Astrocyte (in vitro differentiated cells and primary cell): ENCODE measurements around the gene EME1. TPM values are rescaled to one million over a fixed set of nuclear protein-coding genes. Genes with fewer than 3 reads are reported as not detected.
A peak's percentile ranks its signal among the peaks of the same experiment; 100 is the strongest.

Source experiments
- DNase-seq: peaks from one replicate; pipeline ENCODE4 v3.0.0-alpha.2; 2010; ENCODE audit warnings: low read depth
- FAIRE-seq: peaks from 2 replicates; lab custom pipeline; 2011; peaks lifted over from hg19 to GRCh38; lab: Jason Lieb, UNC
- H2AFZ ChIP-seq: 2 replicates; pipeline ENCODE4 v1.6.0; 2012; ENCODE audit warnings: low read depth, low read length, inconsistent platforms
- H3K27ac ChIP-seq: 2 replicates; pipeline ENCODE4 v1.5.1; 2011; ENCODE audit warnings: low read depth, low read length, inconsistent platforms
- H3K27me3 ChIP-seq: 2 replicates; pipeline ENCODE4 v1.6.0; 2011; ENCODE audit warnings: low read length, inconsistent platforms; ENCODE audit not compliant: insufficient read depth
- H3K36me3 ChIP-seq: 2 replicates; pipeline ENCODE4 v1.5.1; 2011; ENCODE audit warnings: low read length, inconsistent platforms; ENCODE audit not compliant: insufficient read depth
- H3K4me1 ChIP-seq: 2 replicates; pipeline ENCODE4 v1.5.1; 2011; ENCODE audit warnings: low read length, inconsistent platforms; ENCODE audit not compliant: insufficient read depth
- H3K4me2 ChIP-seq: 2 replicates; pipeline ENCODE4 v1.6.0; 2012; ENCODE audit warnings: low read length, inconsistent platforms
- H3K4me3 ChIP-seq: 2 replicates; pipeline ENCODE4 v1.5.1; 2011; ENCODE audit warnings: low read depth, mild to moderate bottlenecking, low read length, inconsistent platforms; ENCODE audit not compliant: insufficient read depth
- H3K79me2 ChIP-seq: 2 replicates; pipeline ENCODE4 v1.6.0; 2012; ENCODE audit warnings: mild to moderate bottlenecking, low read length, inconsistent platforms; ENCODE audit not compliant: insufficient read depth
- H3K9ac ChIP-seq: 2 replicates; pipeline ENCODE4 v1.6.0; 2012; ENCODE audit warnings: mild to moderate bottlenecking, low read length, inconsistent platforms
- H3K9me3 ChIP-seq: 2 replicates; pipeline ENCODE4 v1.5.1; 2012; ENCODE audit warnings: low read depth, mild to moderate bottlenecking, low read length, inconsistent platforms; ENCODE audit not compliant: insufficient read depth
- H4K20me1 ChIP-seq: 2 replicates; pipeline ENCODE4 v1.6.0; 2012; ENCODE audit warnings: low read length, inconsistent platforms; ENCODE audit not compliant: insufficient read depth
- H3K27ac Mint-ChIP-seq: one replicate; pipeline ENCODE4 v1.8.0; 2021; ENCODE audit warnings: mild to moderate bottlenecking, mixed read lengths; ENCODE audit not compliant: unreplicated experiment
- H3K27me3 Mint-ChIP-seq: one replicate; pipeline ENCODE4 v1.8.0; 2021; ENCODE audit warnings: low read depth, mixed read lengths; ENCODE audit not compliant: unreplicated experiment
- H3K36me3 Mint-ChIP-seq: one replicate; pipeline ENCODE4 v1.8.0; 2021; ENCODE audit warnings: low read depth, mixed read lengths; ENCODE audit not compliant: unreplicated experiment
- H3K4me1 Mint-ChIP-seq: one replicate; pipeline ENCODE4 v1.8.0; 2021; ENCODE audit warnings: low read depth, mixed read lengths; ENCODE audit not compliant: unreplicated experiment
- H3K4me3 Mint-ChIP-seq: one replicate; pipeline ENCODE4 v1.8.0; 2021; ENCODE audit warnings: mild to moderate bottlenecking, moderate library complexity, mixed read lengths; ENCODE audit not compliant: unreplicated experiment
- H3K9me3 Mint-ChIP-seq: one replicate; pipeline ENCODE4 v1.8.0; 2021; ENCODE audit warnings: mild to moderate bottlenecking, mixed read lengths; ENCODE audit not compliant: unreplicated experiment
- EZH2 ChIP-seq: IDR thresholded peaks from 2 replicates; pipeline ENCODE4 v1.6.1; 2012; ENCODE audit warnings: mild to moderate bottlenecking, low read length, inconsistent platforms; ENCODE audit not compliant: insufficient read depth
- total RNA-seq: library from RNA; stranded (reverse); gene quantifications from 2 replicates; pipeline ENCODE4 v1.2.1, GENCODE V29; 2021
- TF ChIP-seq, protein P1 (sequence below): IDR thresholded peaks from 2 replicates; pipeline ENCODE4 v1.5.1; 2011; ENCODE audit warnings: low read depth, mild to moderate bottlenecking, inconsistent platforms, low read length, moderate library complexity; ENCODE audit not compliant: insufficient read depth

The EME1 gene
- total RNA-seq, 1 donor from 2014 or later, result 3.1 TPM

DNA sequence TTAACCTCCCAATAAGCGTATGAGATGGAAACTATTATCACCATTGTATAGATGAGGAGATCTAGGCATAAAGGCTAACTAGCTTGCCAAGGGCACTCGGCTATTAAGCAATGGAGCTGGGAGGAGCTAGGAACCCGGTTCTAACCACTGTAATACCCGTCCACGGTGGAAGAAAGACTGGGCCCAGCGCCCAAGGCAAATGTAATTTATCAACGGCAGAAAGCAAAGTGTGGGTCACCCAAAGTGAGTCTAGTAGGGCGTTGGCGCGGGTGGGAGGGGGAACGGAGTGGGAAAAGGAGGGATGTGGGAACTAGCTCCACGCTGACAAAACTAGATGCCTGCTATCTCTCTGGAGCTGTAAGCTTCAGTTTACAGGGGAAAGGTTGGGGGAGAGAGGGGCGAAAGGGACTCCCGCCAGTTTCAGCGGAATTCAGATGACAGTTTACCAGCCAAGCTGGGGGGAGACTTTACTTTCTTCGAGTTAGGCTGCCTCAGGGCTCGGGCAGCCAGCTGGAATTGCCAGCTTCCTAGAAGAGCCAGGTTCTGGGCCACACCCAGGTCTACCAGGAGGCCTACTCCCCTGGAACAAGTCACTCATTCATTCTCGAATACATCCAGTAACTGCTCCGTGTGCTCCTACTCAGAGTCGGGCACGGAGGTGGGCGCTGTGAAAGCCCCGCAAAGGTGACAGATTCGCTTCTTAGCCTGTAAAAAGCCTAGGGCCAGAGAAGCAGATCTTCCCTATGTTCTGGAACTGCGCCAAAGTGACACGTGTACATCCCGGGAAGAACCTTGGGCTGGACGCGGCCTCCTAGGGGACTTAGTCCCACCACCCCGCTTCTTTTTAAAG lies 23.5 kb downstream of the EME1 start:
- H3K27me3 ChIP-seq, result no peaks in the 10 kb centered on the region
- H4K20me1 ChIP-seq, result peaks cover 55% of the 10 kb centered on the region
- H3K36me3 ChIP-seq, result peaks cover 33% of the 10 kb centered on the region
- H3K27ac ChIP-seq, result peak overlapping the region; percentile 97
- peak overlapping the region; percentile 99 for H3K4me3 ChIP-seq
- H3K9me3 ChIP-seq, result no peaks in the 10 kb centered on the region
- Mint-ChIP-seq H3K9me3 (no peaks in the 10 kb centered on the region), H3K4me3 (peak overlapping the region; percentile 99), H3K4me1 (peaks cover 10% of the 10 kb centered on the region), H3K36me3 (peaks cover 12% of the 10 kb centered on the region), H3K27me3 (no peaks in the 10 kb centered on the region), H3K27ac (peak overlapping the region; percentile 92)
- peak; percentile 56 for DNase-seq
- peaks cover 59% of the 10 kb centered on the region for H3K79me2 ChIP-seq
- peak overlapping the region; percentile 99 for H3K9ac ChIP-seq
- TF ChIP-seq, protein P1, sequence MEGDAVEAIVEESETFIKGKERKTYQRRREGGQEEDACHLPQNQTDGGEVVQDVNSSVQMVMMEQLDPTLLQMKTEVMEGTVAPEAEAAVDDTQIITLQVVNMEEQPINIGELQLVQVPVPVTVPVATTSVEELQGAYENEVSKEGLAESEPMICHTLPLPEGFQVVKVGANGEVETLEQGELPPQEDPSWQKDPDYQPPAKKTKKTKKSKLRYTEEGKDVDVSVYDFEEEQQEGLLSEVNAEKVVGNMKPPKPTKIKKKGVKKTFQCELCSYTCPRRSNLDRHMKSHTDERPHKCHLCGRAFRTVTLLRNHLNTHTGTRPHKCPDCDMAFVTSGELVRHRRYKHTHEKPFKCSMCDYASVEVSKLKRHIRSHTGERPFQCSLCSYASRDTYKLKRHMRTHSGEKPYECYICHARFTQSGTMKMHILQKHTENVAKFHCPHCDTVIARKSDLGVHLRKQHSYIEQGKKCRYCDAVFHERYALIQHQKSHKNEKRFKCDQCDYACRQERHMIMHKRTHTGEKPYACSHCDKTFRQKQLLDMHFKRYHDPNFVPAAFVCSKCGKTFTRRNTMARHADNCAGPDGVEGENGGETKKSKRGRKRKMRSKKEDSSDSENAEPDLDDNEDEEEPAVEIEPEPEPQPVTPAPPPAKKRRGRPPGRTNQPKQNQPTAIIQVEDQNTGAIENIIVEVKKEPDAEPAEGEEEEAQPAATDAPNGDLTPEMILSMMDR, result no peak
- no peak for TF ChIP-seq EZH2
- H3K4me1 ChIP-seq, result peaks cover 18% of the 10 kb centered on the region
- no peak for FAIRE-seq
- no peak overlapping the region for H2AFZ ChIP-seq
- peak overlapping the region; percentile 98 for H3K4me2 ChIP-seq

DNA sequence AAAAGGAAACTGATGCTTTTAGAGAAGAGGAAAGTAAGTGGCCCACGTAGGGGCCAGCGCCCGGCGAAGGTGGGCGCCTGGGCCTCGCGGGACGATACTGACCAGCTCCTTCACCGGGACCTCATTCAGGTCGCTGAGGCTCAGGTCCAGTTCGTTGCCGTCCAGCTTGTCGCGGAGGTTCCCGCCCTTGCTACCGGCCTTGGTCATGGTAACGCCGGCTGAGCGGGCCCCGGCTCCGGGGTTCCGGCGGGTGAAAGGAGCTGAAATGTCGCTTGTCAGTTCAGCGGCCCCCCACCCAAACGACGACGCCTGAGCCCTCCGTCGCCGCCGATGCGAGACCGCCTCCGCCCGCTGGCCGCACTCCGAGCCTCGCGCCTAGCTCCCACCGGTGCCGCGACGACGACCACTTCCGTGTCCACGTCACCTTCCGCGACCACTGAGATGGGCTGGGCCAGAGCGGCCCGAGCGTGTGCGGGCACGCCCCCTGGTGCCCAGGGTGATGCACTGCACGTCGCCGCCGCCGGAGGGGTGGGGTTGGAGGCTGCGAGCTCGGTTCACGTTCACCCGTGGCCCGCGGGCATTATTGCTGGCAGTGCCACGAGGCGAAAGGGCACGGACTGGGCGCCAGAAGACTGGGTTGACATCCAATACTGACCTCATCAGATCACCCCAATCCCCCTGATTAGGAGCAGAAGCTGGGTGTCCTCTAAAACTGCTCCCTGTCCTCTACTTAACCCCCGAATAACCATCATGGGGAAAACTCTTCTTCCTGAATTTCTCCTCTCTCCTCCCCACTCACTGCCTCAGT lies 24.3 kb downstream of the EME1 start, which contains the start of gene LRRC59:
Gene LRRC59 (minus strand): TSS at position 413 of the 808 bp plus-strand sequence. CDS start 206 bp downstream, at position 207.
- Mint-ChIP-seq H3K36me3 (peaks cover 12% of the 10 kb centered on the region), H3K9me3 (no peaks in the 10 kb centered on the region), H3K27me3 (no peaks in the 10 kb centered on the region), H3K4me3 (peak within 1 kb of the TSS; percentile 99), H3K27ac (peak within 1 kb of the TSS; percentile 92), H3K4me1 (peaks cover 10% of the 10 kb centered on the region)
- Histone ChIP-seq H3K27ac (peak within 1 kb of the TSS; percentile 97), H3K9me3 (no peaks in the 10 kb centered on the region), H3K79me2 (peaks cover 51% of the 10 kb centered on the region), H4K20me1 (peaks cover 47% of the 10 kb centered on the region), H2AFZ (peak within 1 kb of the TSS; percentile 95), H3K4me3 (peak within 1 kb of the TSS; percentile 99), H3K4me2 (peak within 1 kb of the TSS; percentile 98), H3K36me3 (peaks cover 25% of the 10 kb centered on the region), H3K9ac (peak within 1 kb of the TSS; percentile 99), H3K27me3 (no peaks in the 10 kb centered on the region), H3K4me1 (peaks cover 15% of the 10 kb centered on the region)
- TF ChIP-seq, protein P1, result peak; percentile 67
- no peak for TF ChIP-seq EZH2
- FAIRE-seq (no peak), DNase-seq (peak; percentile 62)
